GM12865 (cell line): ENCODE results near the gene CACNA1S.

Experiments used
- DNase-seq: peaks from one replicate; pipeline ENCODE4 v3.0.0; 2010; ENCODE audit warnings: low read depth
- H3K4me3 ChIP-seq: 2 replicates; pipeline ENCODE4 v1.5.1; 2011; ENCODE audit warnings: mild to moderate bottlenecking, low read depth, low read length, control low read depth
- CTCF ChIP-seq: IDR thresholded peaks from 2 replicates; pipeline ENCODE4 v1.5.1; 2011; ENCODE audit warnings: low read length, control low read depth, low read depth, inconsistent platforms; ENCODE audit not compliant: insufficient read depth; ENCODE audit errors: missing control alignments

CACNA1S gene

GRCh38 chr1:201136355-201137023 lies 24.3 kb upstream of the CACNA1S start:
- DNase-seq = no peak
- no peak overlapping the region for H3K4me3 ChIP-seq
- no peak for TF ChIP-seq CTCF

- no peak overlapping the region for H3K4me3 ChIP-seq
- TF ChIP-seq CTCF = no peak
- DNase-seq = no peak
Observed at GRCh38 chr1:201134405-201134804, 22.2 kb upstream of the CACNA1S start.

- no peak for TF ChIP-seq CTCF
Observed at GRCh38 chr1:201131398-201131797, 19.2 kb upstream of the CACNA1S start.

GRCh38 chr1:201128962-201129361 lies 16.7 kb upstream of the CACNA1S start:
- H3K4me3 ChIP-seq = no peak overlapping the region

More at GRCh38 chr1:201131398-201131797, 19.2 kb upstream of the CACNA1S start:
- no peak overlapping the region for H3K4me3 ChIP-seq
- no peak for DNase-seq

GRCh38 chr1:201128476-201128875 lies 16.2 kb upstream of the CACNA1S start:
- H3K4me3 ChIP-seq = no peak overlapping the region
- TF ChIP-seq CTCF = no peak
- DNase-seq = no peak

More at GRCh38 chr1:201128962-201129361, 16.7 kb upstream of the CACNA1S start:
- no peak for TF ChIP-seq CTCF
- DNase-seq = no peak

GRCh38 chr1:201127755-201128455 lies 15.7 kb upstream of the CACNA1S start:
- DNase-seq = no peak
- no peak for TF ChIP-seq CTCF
- no peak overlapping the region for H3K4me3 ChIP-seq
